NCI-H226 (cell line): ENCODE data around the gene BCKDK.
"Not testable (repeated sequence)": the region's sequence is repeated elsewhere in the genome, so short reads cannot be mapped to it uniquely, and the experiment has no call there.

Source experiments
- DNase-seq: peaks from one replicate; pipeline ENCODE4 v3.0.0-alpha.2; 2015

BCKDK gene

GRCh38 chr16:31129568-31130335, 21.6 kb downstream of the BCKDK start:
- DNase-seq, result no peak

- no peak for DNase-seq
Observed at GRCh38 chr16:31130336-31130891, 22.2 kb downstream of the BCKDK start.

GRCh38 chr16:31130899-31131298, 22.7 kb downstream of the BCKDK start:
- DNase-seq, result no peak

GRCh38 chr16:31131416-31131815, 23.2 kb downstream of the BCKDK start:
- no peak for DNase-seq

GRCh38 chr16:31131841-31132271, 23.7 kb downstream of the BCKDK start:
- no peak for DNase-seq

- no peak for DNase-seq
Observed at GRCh38 chr16:31132303-31132979, 24.3 kb downstream of the BCKDK start.

- DNase-seq, result no peak
Observed at GRCh38 chr16:31133046-31133501, 24.9 kb downstream of the BCKDK start.

GRCh38 chr16:31134091-31134571, 25.9 kb downstream of the BCKDK start:
- DNase-seq, result no peak

GRCh38 chr16:31134625-31135534, 26.7 kb downstream of the BCKDK start:
- no peak for DNase-seq

GRCh38 chr16:31135535-31136286, 27.5 kb downstream of the BCKDK start, which contains the start of gene PRSS8:
PRSS8 (minus strand) TSS chr16:31135727; CDS start chr16:31135498, 229 bp downstream.
- DNase-seq, result peak; percentile 48

- no peak for DNase-seq
Observed at GRCh38 chr16:31136287-31136662, 28.1 kb downstream of the BCKDK start.

GRCh38 chr16:31136822-31137499, 28.8 kb downstream of the BCKDK start:
- not testable (repeated sequence) for DNase-seq

- peak; percentile 88 for DNase-seq
Observed at GRCh38 chr16:31138621-31139578, 30.7 kb downstream of the BCKDK start.

GRCh38 chr16:31141071-31141469, 32.9 kb downstream of the BCKDK start:
- not testable (repeated sequence) for DNase-seq

- DNase-seq, result no peak
Observed at GRCh38 chr16:31141489-31142108, 33.4 kb downstream of the BCKDK start.

GRCh38 chr16:31142109-31143010, 34.2 kb downstream of the BCKDK start:
- DNase-seq, result peak; percentile 95

- no peak for DNase-seq
Observed at GRCh38 chr16:31143011-31143693, 35.0 kb downstream of the BCKDK start.

- no peak for DNase-seq
Observed at GRCh38 chr16:31143694-31144148, 35.5 kb downstream of the BCKDK start.
